GM19328 (cell line): Measurements from ENCODE around the gene TNFSF12.

ENCODE experiments used
- ATAC-seq: cut with Tn5 transposase; IDR thresholded peaks from one replicate; pipeline ENCODE4 v1.9.1; 2021; ENCODE audit warnings: mild to moderate bottlenecking, moderate library complexity; ENCODE audit not compliant: unreplicated experiment

TNFSF12 gene

GRCh38 chr17:7548585-7549400 is at the start of gene TNFSF12:
TNFSF12 (plus strand) TSS chr17:7549058; CDS start chr17:7549154, 96 bp downstream.
- no peak for ATAC-seq

DNA sequence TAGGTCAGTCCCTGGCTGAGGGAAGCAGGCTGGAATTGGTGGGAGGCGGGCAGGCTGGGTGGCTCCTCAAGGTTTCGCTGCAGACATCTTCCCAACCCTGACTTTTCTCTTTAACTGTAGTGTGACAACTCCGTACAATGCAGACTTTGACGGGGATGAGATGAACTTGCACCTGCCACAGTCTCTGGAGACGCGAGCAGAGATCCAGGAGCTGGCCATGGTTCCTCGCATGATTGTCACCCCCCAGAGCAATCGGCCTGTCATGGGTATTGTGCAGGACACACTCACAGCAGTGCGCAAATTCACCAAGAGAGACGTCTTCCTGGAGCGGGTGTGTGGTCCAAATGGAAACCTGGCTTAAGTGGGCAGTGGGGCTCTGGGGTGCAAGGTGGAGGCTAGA is 49.7 kb upstream of the TNFSF12 start:
- ATAC-seq: no peak

DNA sequence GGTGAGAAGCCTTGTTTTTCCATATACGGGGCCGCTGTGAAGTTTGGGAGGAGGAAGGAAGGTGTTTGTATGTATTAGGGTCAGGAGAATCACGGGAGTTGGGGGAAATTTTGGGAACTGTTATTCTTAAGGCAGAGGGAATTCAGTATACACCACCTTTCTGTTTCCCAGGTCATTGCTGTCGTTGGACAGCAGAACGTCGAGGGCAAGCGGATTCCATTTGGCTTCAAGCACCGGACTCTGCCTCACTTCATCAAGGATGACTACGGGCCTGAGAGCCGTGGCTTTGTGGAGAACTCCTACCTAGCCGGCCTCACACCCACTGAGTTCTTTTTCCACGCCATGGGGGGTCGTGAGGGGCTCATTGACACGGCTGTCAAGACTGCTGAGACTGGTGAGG is 47.1 kb upstream of the TNFSF12 start:
- no peak for ATAC-seq

DNA sequence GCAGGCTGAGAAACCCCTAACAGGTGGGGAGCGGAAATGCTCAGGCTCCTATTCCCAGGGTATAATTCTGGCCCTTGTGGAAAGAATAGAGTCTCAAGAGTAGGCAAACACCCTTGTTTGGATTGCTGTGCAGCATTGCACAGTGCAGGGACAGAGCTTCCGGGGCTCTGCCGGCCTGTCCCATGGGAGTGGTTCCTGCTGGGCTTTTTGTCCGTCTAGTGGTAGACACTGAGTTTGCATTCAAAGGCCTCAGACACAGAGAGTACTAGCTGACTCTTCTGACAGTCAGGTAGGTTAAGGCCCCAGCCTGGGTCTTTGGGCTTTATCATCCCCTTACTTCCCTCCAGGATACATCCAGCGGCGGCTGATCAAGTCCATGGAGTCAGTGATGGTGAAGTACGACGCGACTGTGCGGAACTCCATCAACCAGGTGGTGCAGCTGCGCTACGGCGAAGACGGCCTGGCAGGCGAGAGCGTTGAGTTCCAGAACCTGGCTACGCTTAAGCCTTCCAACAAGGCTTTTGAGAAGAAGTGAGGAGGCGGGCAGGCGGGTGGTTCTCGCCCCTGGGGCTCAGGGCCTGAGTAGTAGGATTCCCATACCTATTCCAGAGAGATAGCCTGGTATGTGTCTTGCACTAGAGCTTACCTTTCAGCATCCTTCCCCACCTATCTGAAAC is 46.5 kb upstream of the TNFSF12 start:
- ATAC-seq: no peak

- ATAC-seq: no peak
Observed at GRCh38 chr17:7502987-7503386, 45.9 kb upstream of the TNFSF12 start.

- no peak for ATAC-seq
Observed at GRCh38 chr17:7503521-7503920, 45.3 kb upstream of the TNFSF12 start.

- no peak for ATAC-seq
Observed at GRCh38 chr17:7508145-7508544, 40.7 kb upstream of the TNFSF12 start.

GRCh38 chr17:7508846-7509245 is 40.0 kb upstream of the TNFSF12 start:
- no peak for ATAC-seq

DNA sequence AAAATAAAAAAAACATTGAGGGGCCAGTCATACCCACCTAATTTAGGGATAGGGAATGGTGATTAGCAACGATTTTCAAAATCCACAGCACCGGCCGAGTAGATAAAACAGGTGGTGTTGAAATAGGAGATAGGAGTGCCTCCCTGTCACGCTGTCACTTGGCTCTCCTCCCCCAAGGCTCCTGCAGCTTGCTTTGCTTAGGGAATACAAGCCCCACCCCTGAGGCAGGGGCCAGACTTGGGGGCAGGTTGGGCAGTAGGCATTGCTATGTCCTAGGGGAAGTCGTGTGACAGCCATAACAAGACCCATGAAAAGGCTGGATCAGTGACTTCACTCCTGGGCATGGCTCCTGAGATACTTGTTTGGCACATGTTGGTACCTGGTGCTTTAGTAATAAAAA is 38.9 kb upstream of the TNFSF12 start:
- no peak for ATAC-seq

GRCh38 chr17:7511108-7511507 is 37.8 kb upstream of the TNFSF12 start:
- no peak for ATAC-seq

- no peak for ATAC-seq
Observed at GRCh38 chr17:7512105-7512504, 36.8 kb upstream of the TNFSF12 start.

- no peak for ATAC-seq
Observed at GRCh38 chr17:7512824-7513540, 35.9 kb upstream of the TNFSF12 start.

GRCh38 chr17:7513850-7514419 is 34.9 kb upstream of the TNFSF12 start:
- no peak for ATAC-seq

DNA sequence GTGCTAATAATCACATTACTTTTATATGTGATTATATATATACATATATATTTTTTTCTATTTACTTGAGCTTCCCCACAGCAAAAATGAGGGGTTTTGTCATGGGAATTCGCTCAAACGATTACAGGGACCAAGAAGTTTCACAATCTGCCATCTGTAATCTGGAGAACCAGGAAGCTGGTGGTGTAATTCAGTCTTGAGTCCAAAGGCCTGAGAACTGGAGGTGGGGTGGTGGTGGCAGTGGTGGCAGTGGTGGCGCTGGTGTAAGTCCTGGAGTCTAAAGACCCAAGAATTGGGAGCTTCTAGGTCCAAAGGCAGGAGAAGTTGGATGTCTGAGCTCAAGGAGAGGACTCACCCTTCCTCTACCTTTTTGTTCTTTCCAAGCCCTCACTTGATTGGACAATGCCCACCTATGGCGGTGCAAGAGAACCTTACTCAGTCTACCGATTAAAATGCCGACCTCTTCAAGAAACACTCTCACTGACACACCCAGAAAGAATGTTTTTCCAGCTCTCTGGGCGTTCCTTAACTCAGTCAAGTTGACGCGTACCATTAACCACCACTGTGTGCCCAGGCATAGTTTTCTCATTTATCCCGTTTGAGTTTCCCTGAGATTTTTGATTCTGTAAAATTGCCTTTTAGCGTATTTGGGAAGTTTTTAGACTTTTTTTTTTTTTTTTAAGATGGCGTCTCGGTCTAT is 32.8 kb upstream of the TNFSF12 start:
- no peak for ATAC-seq

- ATAC-seq: no peak
Observed at GRCh38 chr17:7523033-7523432, 25.8 kb upstream of the TNFSF12 start.

GRCh38 chr17:7528842-7529241 is 20.0 kb upstream of the TNFSF12 start:
- no peak for ATAC-seq

- ATAC-seq: no peak
Observed at GRCh38 chr17:7530023-7530900, 18.6 kb upstream of the TNFSF12 start.

DNA sequence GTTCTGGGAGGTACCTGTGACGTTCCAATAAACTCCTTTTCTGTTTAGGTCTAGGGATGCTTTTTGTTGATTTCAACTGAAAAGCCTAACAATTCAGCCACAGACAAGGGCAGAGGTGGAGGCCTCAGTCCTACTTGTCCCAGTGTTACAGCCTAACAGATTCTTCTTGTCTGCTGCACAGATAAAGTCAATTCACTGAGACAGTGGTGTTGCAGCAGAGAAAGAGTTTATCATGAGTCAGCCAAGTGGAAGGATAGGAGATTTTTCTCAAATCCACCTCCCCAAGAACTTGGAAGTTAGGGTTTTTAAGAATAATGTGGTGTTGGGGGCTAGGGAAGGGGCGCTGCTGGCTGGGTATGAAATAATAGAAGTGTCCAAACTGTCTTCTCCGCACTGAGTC is 10.8 kb upstream of the TNFSF12 start:
- no peak for ATAC-seq

DNA sequence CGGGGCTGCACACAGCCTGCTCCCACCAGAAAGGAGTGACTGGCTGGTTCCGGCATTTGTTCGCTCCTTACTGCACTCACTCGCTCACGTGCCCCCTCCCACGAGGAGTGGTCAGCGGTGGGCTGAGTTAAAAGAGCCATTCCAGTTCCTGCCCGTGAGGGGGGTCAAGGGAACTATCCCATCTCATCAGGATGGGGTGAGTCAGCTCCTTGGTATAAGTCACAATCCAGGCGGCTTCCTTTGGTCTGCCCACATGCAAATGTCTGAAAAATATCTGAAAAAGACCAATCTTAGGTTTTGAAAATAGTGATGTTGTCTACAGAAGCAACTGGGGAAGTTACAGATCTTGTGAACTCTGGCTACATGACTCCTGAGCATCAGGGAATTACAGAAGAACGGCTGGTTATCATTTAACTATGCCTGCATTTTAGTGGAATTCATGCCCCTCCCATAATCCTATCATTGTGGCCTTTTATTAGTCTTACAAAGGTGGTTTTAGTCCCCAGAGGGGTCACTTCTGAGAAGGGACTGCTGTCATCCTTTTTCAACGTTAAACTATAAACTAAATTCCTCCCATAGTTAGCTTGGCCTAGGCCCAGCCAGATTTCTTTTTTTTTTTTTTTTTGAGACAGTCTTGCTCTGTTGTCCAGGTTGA is 9.8 kb upstream of the TNFSF12 start:
- ATAC-seq: no peak
